Activated naive CD4-positive, alpha-beta T cell treated with anti-CD3 and anti-CD28 coated beads, Interleukin-2, amount 50 U/mL, for 16 hours (primary cell): ENCODE data around the gene SPO11.

ENCODE experiments used
- DNase-seq: peaks from one replicate; pipeline ENCODE4 v3.0.0-alpha.2; 2020

The SPO11 gene

GRCh38 chr20:57329608-57330221 lies at the start of gene SPO11:
SPO11 (plus strand) TSS chr20:57329803; CDS start chr20:57329868, 65 bp downstream.
- DNase-seq = no peak

- DNase-seq = no peak
Observed at GRCh38 chr20:57280221-57280620, 49.4 kb upstream of the SPO11 start.

- DNase-seq = no peak
Observed at GRCh38 chr20:57281900-57282299, 47.7 kb upstream of the SPO11 start.

GRCh38 chr20:57282670-57283361 lies 46.8 kb upstream of the SPO11 start:
- no peak for DNase-seq

GRCh38 chr20:57283860-57284259 lies 45.7 kb upstream of the SPO11 start:
- no peak for DNase-seq

- DNase-seq = no peak
Observed at GRCh38 chr20:57287007-57287880, 42.4 kb upstream of the SPO11 start.

GRCh38 chr20:57287901-57288300 lies 41.7 kb upstream of the SPO11 start:
- DNase-seq = no peak

GRCh38 chr20:57288651-57289277 lies 40.8 kb upstream of the SPO11 start:
- no peak for DNase-seq

- DNase-seq = no peak
Observed at GRCh38 chr20:57289391-57290177, 40.0 kb upstream of the SPO11 start.

- DNase-seq = no peak
Observed at GRCh38 chr20:57290178-57290484, 39.5 kb upstream of the SPO11 start.

- no peak for DNase-seq
Observed at GRCh38 chr20:57291003-57291402, 38.6 kb upstream of the SPO11 start.

- DNase-seq = no peak
Observed at GRCh38 chr20:57291694-57292093, 37.9 kb upstream of the SPO11 start.

- DNase-seq = no peak
Observed at GRCh38 chr20:57292611-57293010, 37.0 kb upstream of the SPO11 start.

GRCh38 chr20:57293995-57294394 lies 35.6 kb upstream of the SPO11 start:
- no peak for DNase-seq

- no peak for DNase-seq
Observed at GRCh38 chr20:57294550-57294949, 35.1 kb upstream of the SPO11 start.

GRCh38 chr20:57298457-57298856 lies 31.1 kb upstream of the SPO11 start:
- no peak for DNase-seq

- no peak for DNase-seq
Observed at GRCh38 chr20:57301026-57301425, 28.6 kb upstream of the SPO11 start.

GRCh38 chr20:57306747-57307146 lies 22.9 kb upstream of the SPO11 start:
- DNase-seq = no peak

GRCh38 chr20:57308451-57309271 lies 20.9 kb upstream of the SPO11 start:
- DNase-seq = no peak

- DNase-seq = no peak
Observed at GRCh38 chr20:57309544-57310115, 20.0 kb upstream of the SPO11 start.

- no peak for DNase-seq
Observed at GRCh38 chr20:57310821-57311514, 18.6 kb upstream of the SPO11 start.
